Measurements from ENCODE around the gene SYNDIG1.
"Not testable (repeated sequence)": the region's sequence is repeated elsewhere in the genome, so short reads cannot be mapped to it uniquely, and the experiment has no call there.

The SYNDIG1 gene

GRCh38 chr20:24493661-24494459, 24.4 kb downstream of the SYNDIG1 start:
- DNase-seq, result no peak

DNA sequence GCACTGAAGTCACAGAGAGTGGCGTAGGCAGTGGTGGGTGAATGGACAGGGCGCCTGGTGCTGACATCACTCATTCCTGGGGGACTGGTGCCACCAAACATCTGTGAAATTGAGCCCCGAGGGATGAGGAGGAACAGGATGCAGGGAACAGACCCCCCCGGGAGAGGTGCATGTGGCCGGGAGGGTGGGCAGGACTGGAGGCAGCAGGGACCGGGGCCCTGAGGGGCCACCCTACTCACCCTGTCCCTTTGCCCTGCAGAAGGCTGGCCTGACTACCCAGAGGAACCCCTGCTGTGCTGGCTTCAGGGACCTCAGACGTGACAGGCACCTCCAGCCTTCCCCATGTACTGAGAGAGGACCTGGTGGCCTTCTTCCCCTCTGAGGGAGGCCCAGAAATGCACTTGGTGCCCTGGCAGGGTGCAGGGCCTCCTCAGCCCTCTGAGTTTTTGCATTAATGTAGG, 25.1 kb downstream of the SYNDIG1 start:
- DNase-seq, result no peak

DNA sequence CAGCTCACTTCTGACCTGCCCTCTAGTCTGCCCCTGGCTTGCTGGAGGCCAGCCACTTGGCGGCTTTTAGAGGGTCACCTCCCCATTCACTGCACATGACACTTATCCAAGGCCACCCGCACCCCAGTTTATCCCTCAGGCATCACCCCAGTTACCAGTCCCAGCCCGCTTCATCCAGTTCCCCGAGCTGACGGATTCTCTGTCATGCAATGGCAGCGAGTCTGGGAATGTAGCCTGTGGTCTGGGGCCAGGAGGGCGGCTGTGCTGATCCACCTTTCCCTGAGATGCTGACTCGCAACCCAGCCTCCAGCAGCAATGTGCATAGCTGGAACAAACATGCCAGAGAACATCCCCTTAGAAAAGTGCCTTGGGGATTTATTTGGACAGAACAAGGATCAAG, 25.8 kb downstream of the SYNDIG1 start:
- no peak for DNase-seq

DNA sequence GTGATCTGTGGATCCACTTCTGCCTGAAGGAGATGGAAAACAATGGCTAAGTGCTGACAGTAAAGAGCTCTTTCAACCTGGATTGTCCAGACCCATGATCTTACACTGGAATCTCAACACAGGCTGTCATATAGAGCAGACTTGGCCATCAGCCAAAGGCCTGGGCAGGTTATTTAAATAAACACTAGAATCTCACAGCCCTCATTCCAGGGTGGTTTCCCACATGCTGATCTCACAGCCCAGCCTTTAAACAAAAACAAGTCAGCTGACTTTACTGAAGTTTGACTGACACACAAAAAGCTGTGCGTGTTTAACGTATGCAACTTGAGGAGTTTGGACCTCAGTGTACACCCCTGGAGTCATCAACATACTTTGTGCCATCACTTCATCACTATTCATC, 28.4 kb downstream of the SYNDIG1 start:
- no peak for DNase-seq

- DNase-seq, result no peak
Observed at GRCh38 chr20:24498641-24499040, 29.2 kb downstream of the SYNDIG1 start.

DNA sequence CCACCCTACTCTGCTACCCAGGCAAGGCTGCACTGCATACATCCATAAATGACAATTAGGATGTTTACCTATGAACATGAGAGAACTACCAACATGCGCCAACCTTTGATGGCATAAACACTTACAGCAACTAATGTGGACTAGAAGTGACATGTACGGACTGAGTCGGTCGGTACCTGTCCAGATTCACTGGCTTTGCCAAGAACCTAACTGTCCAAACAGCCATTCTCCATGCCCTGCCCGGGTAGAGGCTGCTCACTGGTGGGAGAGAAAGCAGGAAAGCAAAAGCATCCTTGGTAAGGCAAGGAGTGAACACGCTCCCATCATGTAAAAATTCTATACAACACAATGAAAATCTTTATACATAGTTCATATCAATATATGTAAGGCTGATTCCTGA, 30.0 kb downstream of the SYNDIG1 start:
- no peak for DNase-seq

DNA sequence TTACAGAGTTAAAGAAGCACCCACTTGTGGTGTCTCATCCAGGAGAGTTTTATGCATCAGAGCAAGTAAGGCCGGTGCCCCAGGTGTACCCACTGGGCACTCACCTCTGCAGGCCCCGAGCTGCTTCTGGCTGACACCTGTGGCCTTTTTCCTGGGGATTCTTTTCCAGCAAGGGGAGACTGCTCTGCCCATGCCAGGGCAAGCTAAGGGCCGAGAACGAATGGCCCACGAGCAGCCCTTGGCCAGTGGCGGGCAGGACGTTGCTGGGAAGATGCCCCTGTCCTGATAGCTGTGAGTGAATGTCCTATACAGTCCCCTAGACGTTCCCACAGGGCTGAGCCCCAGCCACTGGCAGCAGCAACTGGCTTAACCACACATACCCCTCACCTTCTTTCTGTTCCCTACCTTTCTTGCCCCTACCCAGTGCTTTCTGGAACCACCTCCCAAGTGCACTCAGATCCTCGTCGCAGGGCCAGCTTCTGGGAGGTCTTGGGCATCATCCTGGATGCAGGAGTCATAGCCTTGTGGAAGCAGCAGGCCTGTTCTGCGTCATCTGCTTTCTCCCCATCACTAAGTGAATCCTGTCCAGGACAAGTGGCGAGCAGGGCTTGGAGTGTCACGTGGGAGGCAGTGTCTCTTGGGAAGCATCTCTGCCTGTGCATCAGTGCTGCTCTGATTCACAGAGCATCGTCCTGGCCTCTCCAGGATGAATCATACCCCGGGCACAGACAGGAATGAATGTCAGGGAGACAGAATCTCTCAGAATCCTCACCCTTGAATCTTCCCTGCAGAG, 32.5 kb downstream of the SYNDIG1 start:
- no peak for DNase-seq

- DNase-seq, result no peak
Observed at GRCh38 chr20:24502661-24503060, 33.2 kb downstream of the SYNDIG1 start.

DNA sequence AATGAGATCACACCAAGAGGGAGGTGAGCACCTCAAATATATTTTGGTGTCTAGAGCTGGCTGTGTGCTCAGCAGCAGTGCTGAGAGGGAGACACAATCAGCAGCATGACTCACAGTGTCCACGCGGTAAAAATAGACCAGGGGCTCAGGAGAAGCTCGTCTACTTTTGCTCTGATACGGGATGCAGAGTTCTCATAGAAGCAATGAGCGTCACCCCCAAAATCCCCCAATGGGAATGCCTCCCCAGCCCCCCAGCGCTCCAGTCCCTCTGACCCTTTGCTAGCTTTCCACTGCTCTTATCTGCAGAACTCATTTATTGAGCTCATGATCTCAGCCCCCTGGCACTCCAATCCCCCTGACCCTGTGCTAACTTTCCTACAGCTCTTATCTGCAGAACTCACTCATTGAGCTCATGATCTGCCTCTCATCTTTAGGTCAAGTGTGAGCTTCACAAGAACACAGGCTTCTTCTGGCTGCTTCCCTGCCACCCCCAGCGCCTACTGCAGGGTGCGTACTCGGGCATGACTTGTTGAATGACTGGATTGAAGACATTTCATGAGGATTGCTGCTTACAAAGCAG, 34.0 kb downstream of the SYNDIG1 start:
- DNase-seq, result no peak

DNA sequence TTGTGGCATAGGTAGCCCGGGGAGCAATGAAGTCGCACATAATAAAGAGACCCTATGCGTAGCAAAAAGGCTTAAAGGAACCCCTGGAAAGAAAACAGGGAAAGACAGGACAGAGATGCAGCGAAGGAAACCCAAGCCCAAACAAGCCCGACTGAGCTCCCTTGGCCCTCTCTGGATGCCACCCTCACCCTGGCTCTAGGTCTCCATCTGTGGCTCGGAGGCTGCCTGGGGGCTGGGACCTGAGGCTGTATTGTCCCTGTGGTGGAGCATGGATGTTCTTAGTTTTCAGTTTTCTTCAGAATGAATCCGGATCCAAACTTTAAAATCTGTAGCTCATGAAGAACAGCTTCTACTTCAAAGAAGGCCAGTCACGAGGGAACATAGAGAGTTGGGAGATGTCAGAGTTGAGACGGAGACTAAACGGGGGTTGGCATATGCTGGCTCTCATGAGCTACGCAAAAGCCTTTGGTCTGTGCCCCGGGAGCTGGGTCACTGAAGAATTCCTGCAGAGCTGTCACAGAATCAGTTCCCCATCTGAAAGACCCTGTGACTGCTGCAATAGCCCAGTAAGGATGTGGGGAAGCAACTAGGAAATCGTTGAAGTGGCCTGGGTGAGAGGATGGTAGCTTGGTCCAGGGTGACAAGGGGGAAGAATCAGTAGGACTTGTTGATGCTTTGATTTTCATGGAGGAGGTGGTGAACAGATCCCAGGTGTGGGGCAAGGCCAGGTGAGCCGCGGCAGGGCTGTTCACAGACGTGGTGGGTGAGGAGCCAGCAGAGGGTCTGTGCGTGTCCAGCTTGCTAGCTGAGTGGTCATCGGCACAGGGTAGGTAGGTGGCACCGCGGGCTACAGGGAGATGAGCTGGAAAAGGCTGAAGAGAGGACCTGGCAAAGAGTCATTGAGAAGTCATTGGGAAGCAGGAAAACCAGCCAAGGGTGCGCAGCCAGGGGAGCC, 35.2 kb downstream of the SYNDIG1 start:
- no peak for DNase-seq

GRCh38 chr20:24506146-24506545, 36.7 kb downstream of the SYNDIG1 start:
- no peak for DNase-seq

DNA sequence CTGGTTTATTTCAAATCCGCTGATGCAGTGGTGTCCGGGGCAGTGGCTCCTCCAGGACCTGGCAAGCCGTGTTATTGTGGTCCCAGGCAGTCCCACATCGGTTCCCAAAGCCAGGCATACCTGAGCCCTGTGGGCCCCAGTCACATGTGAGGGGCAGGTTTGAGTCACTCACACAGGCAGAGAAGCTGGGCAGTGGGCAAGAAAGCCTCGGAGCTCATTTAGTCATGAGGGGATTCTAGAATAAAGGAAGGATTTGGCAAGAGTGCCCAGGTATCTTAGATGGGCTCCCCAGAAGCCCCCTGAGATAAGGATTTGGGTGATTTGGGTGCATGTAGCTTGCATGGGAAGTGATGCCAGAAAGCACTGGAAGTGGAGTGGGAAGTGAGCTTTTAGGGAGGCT, 37.3 kb downstream of the SYNDIG1 start:
- no peak for DNase-seq

GRCh38 chr20:24507182-24507853, 37.9 kb downstream of the SYNDIG1 start:
- no peak for DNase-seq

GRCh38 chr20:24512441-24512840, 43.0 kb downstream of the SYNDIG1 start:
- DNase-seq, result not testable (repeated sequence)

DNA sequence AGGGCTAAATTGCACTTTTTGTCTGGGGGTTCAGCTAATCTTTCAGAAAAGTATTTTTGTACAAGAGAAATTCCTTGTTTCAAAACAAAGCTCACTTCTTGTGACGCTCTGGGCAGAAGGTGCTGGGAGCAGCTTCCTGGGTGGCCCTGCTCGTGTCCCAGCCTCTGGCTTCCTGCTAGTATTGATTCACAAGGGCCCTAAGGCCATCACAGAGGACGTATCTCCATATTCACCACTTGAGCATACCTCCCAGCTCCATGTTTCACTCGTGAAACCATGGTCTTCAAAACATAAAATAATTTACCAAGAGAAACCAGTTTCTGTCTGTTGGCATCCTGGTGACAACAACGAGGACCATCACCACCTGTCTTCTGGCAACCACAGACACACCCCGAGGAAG, 49.1 kb downstream of the SYNDIG1 start:
- DNase-seq, result no peak

DNA sequence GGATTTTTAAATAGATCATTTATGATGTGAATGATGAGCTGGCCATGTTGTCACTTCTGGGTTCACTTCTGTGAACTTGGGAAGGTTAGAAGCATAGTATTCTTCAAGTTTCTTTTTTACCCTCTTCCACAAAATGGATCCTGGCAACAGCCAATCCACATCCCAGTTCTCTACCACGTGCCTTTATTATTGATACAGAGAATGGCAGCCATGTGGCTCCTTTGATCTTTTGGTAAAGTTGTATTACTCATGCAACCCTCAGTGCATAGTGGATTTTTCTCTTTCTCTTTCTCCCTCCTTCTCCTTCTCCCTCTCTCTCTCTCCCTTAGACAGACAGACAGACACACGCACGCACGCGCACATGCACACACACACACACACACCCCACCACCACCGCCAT, 50.0 kb downstream of the SYNDIG1 start:
- DNase-seq, result no peak

- no peak for DNase-seq
Observed at GRCh38 chr20:24521032-24521431, 51.6 kb downstream of the SYNDIG1 start.

DNA sequence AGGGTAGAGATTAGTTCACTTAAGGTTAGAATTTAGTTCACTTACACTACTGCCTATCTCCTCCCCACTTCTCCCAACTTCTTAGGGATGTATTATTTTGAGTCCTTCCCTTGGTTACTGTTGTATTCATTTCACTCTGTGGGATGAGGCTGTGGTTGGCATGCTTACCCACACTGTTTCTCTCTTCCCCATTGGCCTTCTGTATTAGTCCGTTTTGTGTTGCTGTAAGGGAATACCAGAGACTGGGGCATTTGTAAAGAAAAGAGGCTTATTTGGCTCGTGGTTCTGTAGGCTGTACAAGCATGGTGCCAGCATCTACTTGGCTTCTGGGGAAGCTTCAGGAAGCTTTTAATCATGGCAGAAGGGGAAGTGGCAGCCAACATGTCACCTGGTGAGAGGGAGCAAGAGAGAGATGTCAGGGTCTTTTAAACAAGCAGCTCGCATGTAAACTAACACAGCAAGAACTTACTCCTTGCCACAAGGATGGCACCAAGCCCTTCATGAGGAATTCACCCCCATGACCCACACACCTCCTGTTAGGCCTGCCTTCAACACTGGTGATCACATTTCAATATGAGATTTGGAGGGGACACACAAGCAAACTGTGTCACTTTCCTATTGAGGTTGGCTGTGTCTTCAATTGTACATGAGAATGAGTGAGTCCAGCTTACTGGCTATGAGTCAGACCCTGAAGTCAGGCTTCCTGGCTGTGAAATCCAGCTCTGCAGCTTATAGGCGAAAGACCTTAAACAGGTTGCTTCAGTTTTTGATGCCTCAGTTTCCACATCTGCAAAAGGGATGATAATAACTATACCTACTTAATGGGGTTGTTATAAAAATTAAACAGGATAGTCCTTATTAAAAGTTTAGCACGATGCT, 53.3 kb downstream of the SYNDIG1 start:
- no peak for DNase-seq

- DNase-seq, result no peak
Observed at GRCh38 chr20:24523661-24524060, 54.2 kb downstream of the SYNDIG1 start.

DNA sequence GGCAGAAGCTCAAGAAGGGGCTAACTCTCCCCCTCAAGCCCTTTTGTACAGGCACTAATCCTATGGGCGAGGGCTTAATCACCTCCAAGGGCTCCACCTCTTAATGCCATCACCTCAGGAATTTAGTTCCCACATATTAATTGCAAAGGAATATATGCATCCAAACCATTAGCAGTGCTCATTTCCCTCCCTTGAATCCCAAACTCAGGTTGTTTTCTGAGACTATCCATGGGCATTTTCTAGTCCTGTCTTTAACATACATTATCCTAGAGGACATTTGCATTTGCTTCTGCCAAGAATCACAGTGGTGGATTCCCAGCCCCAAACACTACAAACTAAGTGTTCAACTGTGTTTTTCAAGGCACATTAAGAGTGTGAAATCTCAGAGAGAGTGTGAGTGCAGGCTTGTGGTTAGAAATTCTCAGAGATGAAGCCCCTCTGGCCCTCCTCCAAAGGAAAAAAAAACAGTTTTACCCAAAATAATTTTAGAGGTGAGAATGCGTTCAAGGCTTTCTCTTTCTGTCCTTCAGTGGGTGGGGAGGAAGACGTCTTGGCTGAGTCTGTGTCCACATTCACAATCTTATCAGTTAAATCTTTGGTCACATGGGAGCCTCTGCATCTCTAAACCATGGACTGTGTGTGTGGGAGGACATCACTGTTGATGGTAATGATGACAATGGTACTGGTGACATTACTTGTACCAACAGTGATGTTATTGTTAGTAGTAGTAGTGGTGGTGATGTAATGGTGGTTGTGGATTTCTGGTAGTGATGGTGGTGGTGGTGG, 59.3 kb downstream of the SYNDIG1 start:
- DNase-seq, result no peak

Data from activated gamma-delta T cell treated with Interleukin-2 at 50 U/mL for 16 hours (primary cell).